Coronary artery (tissue), 2 donors: ENCODE data around the gene TMEM132D.

Source experiments
- DNase-seq: peaks from one replicate; pipeline ENCODE4 v3.0.0-alpha.2; 2017; ENCODE audit warnings: low spot score
- H3K27ac ChIP-seq, 2 donors: fragments of 200-600 bp; sonication (generic); one replicate each; pipeline ENCODE4 v1.5.1; 2016 to 2019
- H3K4me3 ChIP-seq: fragments of 200-600 bp; sonication (generic); 2 replicates; pipeline ENCODE4 v1.5.1; 2016; ENCODE audit warnings: mild to moderate bottlenecking, moderate library complexity
- TF ChIP-seq, protein P1 (sequence below): fragments of 200-600 bp; sonication (generic); IDR thresholded peaks from one replicate; pipeline ENCODE4 v1.5.1; 2019; ENCODE audit warnings: antibody characterized with exemption

The TMEM132D gene

DNA sequence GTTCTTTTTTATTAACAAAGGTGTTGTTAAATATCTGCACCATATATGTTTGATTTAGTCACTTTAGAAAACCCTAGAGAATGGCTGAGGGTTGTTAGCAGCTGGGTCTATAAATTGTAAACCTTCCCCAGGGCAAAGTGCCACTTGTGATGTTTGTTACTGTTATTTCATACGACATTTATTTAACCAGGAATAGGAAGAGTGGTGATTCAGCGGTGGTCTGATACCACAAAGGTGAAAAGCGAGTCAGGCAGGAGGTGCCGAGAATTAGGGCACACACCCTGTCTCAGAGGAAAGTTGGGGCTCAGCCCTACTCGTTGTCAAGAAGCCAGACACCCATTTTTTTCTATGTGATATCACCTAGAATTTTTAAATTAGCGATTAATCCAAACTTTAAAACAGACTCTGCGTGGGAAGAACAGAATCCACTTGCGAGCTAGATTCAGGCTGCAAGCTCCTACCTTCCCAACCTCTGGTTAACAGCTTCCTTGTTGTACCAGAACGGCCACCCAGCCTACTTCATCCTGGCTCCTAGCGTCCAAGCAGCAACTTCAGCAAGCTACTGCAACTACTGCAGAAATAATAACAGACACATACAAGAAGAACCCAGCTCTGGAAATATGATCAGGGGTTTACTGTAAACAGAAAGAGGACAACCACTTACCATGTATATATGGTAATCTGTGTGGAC, 126.7 kb downstream of the TMEM132D start:
- DNase-seq: no peak
- H3K4me3 ChIP-seq: no peak overlapping the region

DNA sequence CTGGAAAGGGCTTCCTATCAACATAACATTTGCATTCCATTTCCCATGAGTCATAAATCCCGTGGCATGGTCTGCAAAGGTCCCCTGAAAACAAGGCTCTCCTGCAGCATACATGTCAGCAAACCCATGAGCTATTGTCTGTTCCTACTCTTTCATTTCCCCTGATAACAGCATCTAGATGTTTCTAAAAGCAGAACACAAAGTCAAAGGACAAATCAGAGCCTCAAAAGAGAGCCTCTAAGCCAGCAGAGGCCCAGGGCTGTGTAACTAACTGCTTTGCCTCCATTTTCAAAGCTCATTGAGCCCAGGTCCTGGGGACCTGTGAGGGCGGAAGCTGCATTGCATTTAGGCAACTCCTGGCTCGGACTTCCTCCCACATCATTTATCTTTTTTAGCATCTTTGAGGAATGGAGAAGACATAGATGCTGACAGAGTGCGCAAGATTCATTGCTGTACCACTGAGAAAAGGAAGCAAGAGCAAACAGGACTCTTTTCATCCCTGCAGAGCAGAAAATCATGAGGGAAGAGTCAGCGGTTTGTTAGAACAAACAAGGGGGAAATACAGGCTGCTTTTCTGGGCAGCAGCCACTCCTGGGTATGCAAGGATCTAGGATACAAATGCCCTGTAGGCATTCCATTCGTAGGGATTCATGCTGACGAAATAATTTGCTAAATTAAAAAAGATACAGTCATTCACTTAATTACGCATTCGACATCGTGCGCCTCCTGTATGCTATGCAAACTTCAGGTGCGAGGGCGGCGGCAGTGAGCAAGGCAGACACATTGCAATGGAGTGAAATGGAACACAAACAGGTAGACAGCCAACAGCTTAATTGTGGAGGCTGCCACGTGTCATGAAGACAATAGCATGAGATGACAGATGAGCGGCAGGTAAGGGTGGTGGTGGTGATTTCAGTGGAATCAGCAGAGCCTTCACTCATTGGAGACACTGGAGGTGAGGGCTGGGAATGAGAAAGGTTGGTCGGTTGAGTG, 131.0 kb downstream of the TMEM132D start:
- TF ChIP-seq, protein P1, sequence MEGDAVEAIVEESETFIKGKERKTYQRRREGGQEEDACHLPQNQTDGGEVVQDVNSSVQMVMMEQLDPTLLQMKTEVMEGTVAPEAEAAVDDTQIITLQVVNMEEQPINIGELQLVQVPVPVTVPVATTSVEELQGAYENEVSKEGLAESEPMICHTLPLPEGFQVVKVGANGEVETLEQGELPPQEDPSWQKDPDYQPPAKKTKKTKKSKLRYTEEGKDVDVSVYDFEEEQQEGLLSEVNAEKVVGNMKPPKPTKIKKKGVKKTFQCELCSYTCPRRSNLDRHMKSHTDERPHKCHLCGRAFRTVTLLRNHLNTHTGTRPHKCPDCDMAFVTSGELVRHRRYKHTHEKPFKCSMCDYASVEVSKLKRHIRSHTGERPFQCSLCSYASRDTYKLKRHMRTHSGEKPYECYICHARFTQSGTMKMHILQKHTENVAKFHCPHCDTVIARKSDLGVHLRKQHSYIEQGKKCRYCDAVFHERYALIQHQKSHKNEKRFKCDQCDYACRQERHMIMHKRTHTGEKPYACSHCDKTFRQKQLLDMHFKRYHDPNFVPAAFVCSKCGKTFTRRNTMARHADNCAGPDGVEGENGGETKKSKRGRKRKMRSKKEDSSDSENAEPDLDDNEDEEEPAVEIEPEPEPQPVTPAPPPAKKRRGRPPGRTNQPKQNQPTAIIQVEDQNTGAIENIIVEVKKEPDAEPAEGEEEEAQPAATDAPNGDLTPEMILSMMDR: no peak
- no peak for DNase-seq
- no peak overlapping the region for H3K4me3 ChIP-seq
- H3K27ac ChIP-seq: no peak overlapping the region

More for the DNA sequence above, 126.7 kb downstream of the TMEM132D start:
- H3K27ac ChIP-seq: no peak overlapping the region
- TF ChIP-seq, protein P1: no peak

DNA sequence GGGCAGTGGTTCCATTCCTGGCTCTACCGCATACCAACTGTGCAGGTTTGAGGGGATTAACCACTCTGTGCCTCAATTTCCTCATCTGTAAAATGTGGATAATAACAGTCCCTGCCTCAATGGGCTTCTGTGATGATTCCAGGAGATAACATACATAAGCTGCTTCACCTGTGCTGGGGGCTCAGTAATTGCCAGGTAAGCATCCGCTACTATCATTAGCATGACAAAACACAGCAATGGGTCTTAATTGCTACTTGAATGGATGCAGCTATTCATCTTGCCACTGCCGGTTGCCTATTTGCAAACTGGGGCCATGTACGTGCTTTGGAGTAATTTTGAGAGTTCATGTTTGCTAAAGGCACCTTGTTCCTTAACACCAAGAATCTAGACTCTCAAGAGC, 132.6 kb downstream of the TMEM132D start:
- TF ChIP-seq, protein P1: no peak
- no peak overlapping the region for H3K27ac ChIP-seq

DNA sequence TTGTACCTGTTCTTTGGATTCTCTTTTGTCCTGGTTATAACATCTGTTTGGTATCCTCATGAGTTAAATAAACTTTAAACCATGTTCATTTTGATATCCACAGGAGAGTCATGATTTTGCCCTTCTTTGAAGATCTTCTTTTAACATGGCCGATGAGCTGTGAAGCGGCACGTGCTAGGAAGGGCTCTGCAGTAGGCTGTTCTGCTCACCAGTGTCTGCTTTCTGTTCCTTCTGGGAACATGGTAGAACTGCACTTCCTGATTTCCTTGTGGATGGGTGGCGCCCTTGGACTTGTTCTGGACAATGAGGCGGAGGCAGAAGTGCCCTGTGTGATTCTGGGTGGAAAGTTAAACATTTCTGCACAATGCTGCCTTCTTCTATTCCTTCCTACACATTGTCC, 138.1 kb downstream of the TMEM132D start:
- TF ChIP-seq, protein P1: no peak
- H3K4me3 ChIP-seq: no peak overlapping the region
- no peak overlapping the region for H3K27ac ChIP-seq
- DNase-seq: no peak

More for the DNA sequence above, 132.6 kb downstream of the TMEM132D start:
- no peak for DNase-seq
- no peak overlapping the region for H3K4me3 ChIP-seq

DNA sequence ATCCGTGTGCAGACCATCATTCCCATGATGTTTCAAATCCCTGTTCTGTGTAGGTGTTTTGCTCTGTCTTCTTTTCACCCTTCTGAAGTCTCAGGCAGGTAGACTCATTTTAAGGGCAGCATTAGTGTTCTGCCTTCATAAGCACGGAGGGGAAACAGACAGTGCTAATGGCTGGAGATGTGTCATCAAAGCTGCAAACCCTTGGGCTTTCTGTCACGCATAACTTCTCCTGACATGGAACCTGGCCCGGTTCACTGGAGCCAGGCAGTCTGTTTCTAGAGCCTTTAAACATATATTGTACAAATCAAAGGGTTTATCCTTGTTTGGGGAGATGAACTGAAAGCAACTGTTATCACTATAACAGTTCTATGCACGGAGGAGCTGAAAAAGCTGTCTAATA, 141.4 kb downstream of the TMEM132D start:
- no peak for DNase-seq
- TF ChIP-seq, protein P1: no peak

DNA sequence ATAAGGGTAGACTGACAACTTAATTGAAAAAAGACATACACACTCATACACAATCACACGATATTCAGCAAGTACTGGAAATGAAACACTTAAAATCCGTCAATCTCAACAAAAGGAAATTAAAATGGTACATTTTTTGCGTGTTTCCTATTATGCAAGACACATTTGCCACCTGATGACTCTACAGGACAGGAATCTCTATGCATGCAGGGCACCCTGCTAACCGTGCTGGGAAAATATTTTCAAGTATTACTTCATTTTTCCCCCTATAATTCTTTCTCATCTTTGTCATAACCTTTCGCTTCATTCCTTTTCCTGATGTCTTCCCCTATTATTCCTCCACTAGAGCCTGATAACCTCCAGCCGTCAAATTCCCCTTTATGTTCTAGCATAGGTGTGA, 150.2 kb downstream of the TMEM132D start:
- Histone ChIP-seq H3K27ac (no peak overlapping the region), H3K4me3 (no peak overlapping the region)
- TF ChIP-seq, protein P1: no peak
- no peak for DNase-seq

More for the DNA sequence above, 141.4 kb downstream of the TMEM132D start:
- H3K4me3 ChIP-seq: no peak overlapping the region
- H3K27ac ChIP-seq: no peak overlapping the region
